ENCODE measurements around the gene GID4. TPM values are rescaled to one million over a fixed set of nuclear protein-coding genes. Genes with fewer than 3 reads are reported as not detected.

Gene GID4
- total and polyA plus RNA-seq, 2 of the 13 experiments (the other 11 are each of a cell fraction or from before 2014, with no cell fraction given) = 4.3 to 6.1 TPM

DNA sequence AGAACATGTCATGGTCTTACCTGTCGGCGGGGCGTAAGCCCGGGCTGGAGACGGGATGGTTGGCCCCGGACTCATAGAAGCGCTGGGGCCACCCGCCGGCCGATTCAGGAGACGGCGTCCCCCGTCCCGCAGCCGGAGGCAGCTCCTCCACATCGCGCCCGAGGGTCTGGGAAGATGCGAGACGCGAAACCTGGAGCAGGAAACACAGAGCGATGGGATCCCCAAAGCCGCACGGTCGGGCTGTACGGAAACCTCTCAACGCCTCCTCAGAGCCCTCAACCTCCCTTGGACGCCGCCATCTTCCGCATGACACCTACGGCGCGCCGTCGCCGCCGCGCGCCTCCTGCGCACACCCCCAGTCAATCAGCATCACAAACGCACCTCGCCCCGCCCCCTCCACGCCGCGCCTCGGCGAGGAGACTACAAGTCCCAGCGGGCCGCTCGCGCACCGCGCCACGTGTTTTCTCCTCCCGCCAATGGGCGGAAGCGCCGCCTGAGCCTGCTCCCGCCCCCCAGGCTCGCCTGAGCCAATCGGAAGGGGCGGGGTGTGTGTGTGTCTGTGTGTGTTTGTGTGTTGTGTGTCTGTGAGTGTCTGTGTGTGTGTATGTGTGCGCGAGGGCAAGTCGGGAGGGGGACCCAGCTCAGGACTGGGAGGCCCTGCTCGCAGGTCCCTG is at the start of gene GID4, which contains the start of gene ATPAF2 (continued):
- TF ChIP-seq ZBTB2 (CRISPR knock-in tag; IDR thresholded peaks at IDR 0.05; ENCODE audit: low read depth) (0 out of 2 replicates have a peak, but pooled peaks have one; percentile 43), SOX13 (IDR thresholded peaks at IDR 0.05) (no peak), SOX13 (CRISPR knock-in tag; conservative IDR thresholded peaks at IDR 0.05 in 1 of 2, IDR thresholded peaks at IDR 0.05 in 1 of 2) (peak in 1 of 2 experiments; percentile 49; a peak in 1 of 4 replicates), BCL6 (CRISPR knock-in tag; IDR thresholded peaks at IDR 0.05) (peak; percentile 34; the same call in 1 of the 2 replicates), ZNF788 (CRISPR knock-in tag; IDR thresholded peaks at IDR 0.05; ENCODE audit: borderline replicate concordance) (peak; percentile 93; the same call in 1 of the 2 replicates), ZNF605 (CRISPR knock-in tag; IDR thresholded peaks at IDR 0.05) (peak; percentile 67), BRCA1 (CRISPR knock-in tag; IDR thresholded peaks at IDR 0.05) (0 out of 2 replicates have a peak, but pooled peaks have one; percentile 59), ZNF652 (CRISPR knock-in tag; IDR thresholded peaks at IDR 0.05; ENCODE audit: borderline replicate concordance, low read depth) (no peak; the same call in 1 of the 2 replicates), ZBTB4 (CRISPR knock-in tag; IDR thresholded peaks at IDR 0.05; ENCODE audit: borderline replicate concordance) (no peak), DNMT1 (CRISPR knock-in tag; IDR thresholded peaks at IDR 0.05) (no peak), HOXA9 (CRISPR knock-in tag; IDR thresholded peaks at IDR 0.05; ENCODE audit: borderline replicate concordance) (no peak), EED (CRISPR knock-in tag; IDR thresholded peaks at IDR 0.05) (no peak), ZNF3 (CRISPR knock-in tag; IDR thresholded peaks at IDR 0.05) (no peak), ZNF121 (CRISPR knock-in tag; IDR thresholded peaks at IDR 0.05) (no peak), ZBTB7A (CRISPR knock-in tag; IDR thresholded peaks at IDR 0.05) (peak; percentile 49; the same call in 1 of the 2 replicates), RFX3 (CRISPR knock-in tag; IDR thresholded peaks at IDR 0.05) (no peak), RFXAP (CRISPR knock-in tag; IDR thresholded peaks at IDR 0.05; ENCODE audit: borderline replicate concordance) (peak; percentile 83; the same call in 1 of the 2 replicates), MTA1 (CRISPR knock-in tag; IDR thresholded peaks at IDR 0.05; ENCODE audit: borderline replicate concordance) (no peak), ZNF343 (CRISPR knock-in tag; IDR thresholded peaks at IDR 0.05) (peak; percentile 92; the same call in 1 of the 2 replicates), NCOA1 (CRISPR knock-in tag; IDR thresholded peaks at IDR 0.05) (no peak)
- TF ChIP-seq, protein P1, sequence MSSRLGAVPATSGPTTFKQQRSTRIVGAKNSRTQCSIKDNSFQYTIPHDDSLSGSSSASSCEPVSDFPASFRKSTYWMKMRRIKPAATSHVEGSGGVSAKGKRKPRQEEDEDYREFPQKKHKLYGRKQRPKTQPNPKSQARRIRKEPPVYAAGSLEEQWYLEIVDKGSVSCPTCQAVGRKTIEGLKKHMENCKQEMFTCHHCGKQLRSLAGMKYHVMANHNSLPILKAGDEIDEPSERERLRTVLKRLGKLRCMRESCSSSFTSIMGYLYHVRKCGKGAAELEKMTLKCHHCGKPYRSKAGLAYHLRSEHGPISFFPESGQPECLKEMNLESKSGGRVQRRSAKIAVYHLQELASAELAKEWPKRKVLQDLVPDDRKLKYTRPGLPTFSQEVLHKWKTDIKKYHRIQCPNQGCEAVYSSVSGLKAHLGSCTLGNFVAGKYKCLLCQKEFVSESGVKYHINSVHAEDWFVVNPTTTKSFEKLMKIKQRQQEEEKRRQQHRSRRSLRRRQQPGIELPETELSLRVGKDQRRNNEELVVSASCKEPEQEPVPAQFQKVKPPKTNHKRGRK (CRISPR knock-in tag; IDR thresholded peaks at IDR 0.05) = no peak

Measured in HepG2 (cell line).